ENCODE results near the gene CASP7.
"Not testable (repeated sequence)": the region's sequence is repeated elsewhere in the genome, so short reads cannot be mapped to it uniquely, and the experiment has no call there.

CASP7 gene

DNA sequence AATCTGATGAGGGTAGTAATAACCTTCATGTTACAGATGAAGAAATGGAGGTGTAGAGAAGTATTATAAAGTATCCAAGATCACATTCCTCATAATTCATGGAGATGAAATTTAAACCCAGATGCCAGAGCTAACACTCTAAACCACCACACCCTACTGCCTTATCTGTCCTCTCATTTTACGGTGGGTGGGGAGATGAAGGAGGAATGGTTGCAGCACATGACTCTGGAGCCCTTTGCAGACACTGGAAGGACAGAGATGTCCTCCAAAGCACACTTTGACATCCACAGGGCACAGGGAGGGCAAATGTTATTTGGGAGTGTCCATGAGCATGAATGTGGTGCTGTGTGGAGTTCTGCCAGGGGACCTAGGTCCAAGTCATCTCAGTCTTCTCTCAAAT, 72.8 kb downstream of the CASP7 start:
- DNase-seq (ENCODE audit: low read depth in 2 of 2, low spot score in 1 of 2): no peak

DNA sequence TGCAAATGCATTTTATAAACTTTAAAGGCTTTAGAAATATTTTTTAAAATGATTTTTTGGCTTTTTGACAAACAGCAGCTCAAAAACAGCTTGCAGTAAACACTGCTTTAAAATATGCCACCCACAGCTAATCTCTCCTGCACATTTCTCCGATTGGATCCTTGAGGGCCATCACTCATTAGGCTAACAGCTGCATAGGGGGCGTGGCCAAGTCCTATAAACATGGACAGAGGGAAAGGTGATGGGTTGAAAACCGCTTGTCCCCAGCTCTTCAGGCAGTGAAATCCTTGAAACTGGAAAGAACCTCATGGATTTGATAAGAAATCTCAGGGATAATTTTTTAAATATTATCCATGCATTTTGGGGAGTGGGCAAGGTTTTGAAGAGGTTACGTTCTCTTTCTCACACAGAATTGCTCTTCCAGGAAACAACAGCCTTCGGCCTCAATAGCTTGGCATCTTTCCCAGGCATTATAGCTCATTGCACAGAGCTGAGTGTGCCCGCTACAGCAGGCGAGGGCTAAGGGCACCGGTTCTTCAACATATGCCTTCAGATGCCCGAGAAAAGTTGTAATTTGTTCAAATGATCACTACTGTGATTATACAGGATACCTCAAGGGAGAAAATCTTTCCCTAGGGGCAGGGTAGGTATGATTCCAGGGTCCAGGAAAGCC, 73.4 kb downstream of the CASP7 start:
- no peak for DNase-seq (ENCODE audit: low read depth in 2 of 2, low spot score in 1 of 2)

DNA sequence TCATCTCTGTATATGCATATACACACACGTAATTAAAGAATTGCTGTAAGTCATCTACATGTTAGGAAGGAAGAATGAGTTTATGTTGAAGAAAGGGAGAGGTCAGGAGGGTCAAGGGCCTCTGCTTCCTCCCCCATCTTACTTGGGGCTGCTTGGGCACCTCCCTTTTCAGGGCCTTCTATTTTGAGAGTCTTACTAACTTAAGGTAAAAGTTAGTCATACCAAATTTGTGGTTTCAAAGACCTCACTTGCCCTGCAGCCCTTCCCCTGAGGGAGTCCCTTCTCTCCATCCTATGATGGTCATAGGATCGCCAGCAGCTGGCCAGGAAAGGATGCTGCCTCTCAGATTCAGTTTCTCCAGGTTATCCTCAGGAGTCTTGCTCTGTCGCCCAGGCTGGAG, 74.4 kb downstream of the CASP7 start:
- DNase-seq (ENCODE audit: low read depth in 2 of 2, low spot score in 1 of 2): no peak

DNA sequence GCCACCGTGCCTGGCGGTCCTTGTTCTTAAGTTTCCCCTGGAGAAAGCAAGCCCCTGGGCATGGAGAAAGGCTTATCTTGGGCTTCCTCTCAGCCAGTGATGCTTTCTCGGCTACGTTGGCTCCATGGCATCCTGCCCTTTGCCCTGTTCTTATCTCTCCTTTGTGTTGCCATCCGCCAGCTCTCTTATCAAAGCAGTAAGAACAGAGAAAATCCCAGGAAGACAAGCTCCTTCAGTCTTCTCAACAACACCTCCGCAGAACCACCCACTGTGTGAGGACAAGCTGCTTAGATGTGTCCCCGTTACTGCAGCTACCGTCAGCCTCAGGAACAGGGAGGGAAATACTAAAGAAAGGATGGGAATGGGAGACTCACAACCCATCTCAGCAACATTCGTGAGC, 75.1 kb downstream of the CASP7 start:
- no peak for DNase-seq (ENCODE audit: low read depth in 2 of 2, low spot score in 1 of 2)

DNA sequence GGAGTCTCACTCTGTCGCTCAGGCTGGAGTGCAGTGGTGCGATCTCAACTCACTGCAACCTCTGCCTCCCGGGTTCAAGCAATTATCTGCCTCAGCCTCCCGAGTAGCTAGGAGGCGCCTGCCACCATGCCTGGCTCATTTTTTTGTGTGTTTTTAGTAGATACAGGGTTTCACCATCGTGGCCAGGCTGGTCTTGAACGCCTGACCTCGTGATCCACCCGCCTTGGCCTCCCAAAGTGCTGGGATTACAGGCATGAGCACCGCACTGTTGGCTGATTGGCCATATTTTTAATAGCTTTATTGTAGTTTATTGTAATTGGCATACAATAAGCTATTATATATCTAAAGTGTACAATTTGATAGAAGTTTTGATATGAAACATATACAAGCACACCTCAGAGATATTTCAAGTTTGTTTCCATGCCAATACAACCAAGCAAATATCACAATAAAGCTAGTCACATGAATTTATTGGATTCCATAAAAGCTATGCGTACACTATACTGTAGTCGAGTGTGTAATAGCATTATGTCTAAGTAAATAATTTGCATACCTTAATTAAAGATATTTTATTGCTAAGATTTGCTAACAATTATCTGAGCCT, 77.3 kb downstream of the CASP7 start:
- no peak for DNase-seq (ENCODE audit: low read depth in 2 of 2, low spot score in 1 of 2)

DNA sequence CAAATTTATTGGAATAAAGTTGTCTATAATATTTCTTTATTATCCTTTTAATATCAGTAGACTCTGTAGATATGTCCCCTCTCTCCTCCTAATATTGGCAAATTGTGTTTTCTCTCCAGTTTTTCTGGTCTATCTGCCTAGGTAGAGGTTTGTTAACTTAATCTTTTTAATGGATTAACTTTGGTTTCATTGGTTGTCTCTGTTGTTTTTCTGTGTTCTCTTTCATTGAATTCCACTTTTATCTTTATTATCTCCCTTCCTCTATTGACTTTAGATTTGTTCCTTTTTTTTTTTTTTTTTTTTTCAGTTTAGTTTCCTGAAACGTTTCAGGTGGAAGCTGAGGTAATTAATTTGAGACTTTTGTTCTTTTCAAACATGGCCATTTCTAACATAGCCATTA, 82.4 kb downstream of the CASP7 start:
- no peak for DNase-seq (ENCODE audit: low read depth in 2 of 2, low spot score in 1 of 2)

DNA sequence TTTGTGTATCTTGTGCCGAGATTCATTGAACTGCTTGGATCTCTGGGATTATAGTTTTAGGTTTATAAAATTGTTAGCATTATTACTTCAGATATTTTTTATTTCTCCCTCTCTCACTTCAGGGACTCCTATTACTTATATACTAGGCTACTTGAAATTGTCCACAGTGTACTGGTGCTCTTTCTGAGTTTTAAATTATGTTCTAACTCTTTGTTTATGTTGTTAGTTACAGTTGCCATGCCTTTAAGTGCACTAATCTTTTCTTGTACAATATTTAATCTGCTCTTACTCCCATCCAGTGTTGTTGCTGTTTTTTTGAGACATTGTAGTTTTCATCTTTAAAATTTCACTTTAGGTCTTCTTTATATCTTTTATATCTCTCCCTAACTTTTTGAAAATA, 84.9 kb downstream of the CASP7 start:
- no peak for DNase-seq (ENCODE audit: low read depth in 2 of 2, low spot score in 1 of 2)

DNA sequence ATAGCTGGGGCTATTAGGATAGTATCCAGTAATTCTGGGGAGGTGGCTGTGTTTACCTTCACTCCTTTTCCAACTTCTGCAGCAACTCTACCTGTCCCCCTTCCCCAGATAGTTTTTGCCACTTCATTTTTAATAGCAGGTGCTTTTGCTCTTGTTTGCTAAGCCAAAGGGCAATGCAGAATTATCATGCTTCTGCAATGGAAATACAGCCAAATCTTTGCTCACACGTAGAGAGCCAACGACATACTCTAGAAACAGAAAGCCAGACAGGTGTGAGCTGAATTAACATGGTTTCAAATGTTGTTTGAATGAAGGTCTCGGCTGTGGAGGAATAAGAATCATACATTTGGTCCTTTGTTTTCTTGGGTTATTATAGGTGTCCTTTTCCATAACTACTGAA, 86.2 kb downstream of the CASP7 start:
- DNase-seq (ENCODE audit: low read depth in 2 of 2, low spot score in 1 of 2): no peak

DNA sequence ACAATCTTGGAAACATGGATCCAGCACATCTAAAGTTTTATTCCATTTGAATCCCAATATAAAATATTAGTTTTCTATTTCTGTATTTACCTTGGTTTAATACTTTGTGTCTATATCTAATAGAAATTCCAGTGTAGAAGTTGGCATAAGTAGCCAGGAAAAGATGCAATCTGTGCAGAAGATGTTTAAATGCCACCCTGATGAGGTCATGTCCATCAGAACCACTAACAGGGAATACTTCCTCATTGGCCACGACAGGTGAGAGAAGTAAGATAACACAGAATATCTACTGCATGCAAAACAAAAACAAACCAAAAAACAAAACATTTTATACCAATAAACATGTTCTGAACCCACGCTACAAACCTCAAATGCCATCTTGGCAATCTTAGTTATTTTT, 87.5 kb downstream of the CASP7 start:
- no peak for DNase-seq (ENCODE audit: low read depth in 2 of 2, low spot score in 1 of 2)

DNA sequence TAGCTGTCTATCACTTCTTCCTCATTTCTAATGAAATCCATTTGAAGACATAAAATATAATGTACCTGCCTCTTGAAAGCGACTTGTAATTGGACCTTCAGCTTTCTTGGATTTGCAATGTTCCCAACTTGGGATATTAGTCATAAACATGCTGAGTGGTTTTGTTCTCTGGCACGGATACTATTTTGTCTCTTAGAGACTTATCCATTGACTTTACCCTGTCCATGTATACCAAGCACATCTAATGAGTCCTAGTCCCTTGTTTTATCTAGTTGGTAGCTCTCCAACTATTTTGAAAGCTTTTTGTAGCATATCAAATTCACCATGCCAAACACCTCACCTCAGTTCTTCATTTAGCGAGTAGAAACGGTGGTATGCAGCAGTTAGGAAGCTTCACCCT, 90.6 kb downstream of the CASP7 start:
- DNase-seq (ENCODE audit: low read depth in 2 of 2, low spot score in 1 of 2): no peak

DNA sequence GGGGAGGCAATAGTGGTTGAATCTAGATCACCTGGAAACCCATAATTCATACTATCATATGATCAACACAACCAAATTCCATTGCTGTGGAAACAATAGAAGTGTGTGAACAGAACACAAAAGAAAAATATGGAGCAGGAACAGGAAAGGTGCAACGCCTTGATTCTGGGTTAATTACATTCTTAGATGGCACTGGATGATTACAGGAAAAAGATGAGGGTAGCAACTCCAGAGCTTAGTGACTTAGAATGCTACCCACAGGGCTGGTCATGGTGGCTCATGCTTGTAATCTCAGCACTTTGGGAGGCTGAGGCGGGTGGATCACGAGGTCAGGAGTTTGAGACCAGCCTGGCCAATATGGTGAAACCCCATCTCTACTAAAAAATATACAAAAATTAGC, 91.4 kb downstream of the CASP7 start:
- not testable (repeated sequence) for DNase-seq (ENCODE audit: low read depth in 2 of 2, low spot score in 1 of 2)

DNA sequence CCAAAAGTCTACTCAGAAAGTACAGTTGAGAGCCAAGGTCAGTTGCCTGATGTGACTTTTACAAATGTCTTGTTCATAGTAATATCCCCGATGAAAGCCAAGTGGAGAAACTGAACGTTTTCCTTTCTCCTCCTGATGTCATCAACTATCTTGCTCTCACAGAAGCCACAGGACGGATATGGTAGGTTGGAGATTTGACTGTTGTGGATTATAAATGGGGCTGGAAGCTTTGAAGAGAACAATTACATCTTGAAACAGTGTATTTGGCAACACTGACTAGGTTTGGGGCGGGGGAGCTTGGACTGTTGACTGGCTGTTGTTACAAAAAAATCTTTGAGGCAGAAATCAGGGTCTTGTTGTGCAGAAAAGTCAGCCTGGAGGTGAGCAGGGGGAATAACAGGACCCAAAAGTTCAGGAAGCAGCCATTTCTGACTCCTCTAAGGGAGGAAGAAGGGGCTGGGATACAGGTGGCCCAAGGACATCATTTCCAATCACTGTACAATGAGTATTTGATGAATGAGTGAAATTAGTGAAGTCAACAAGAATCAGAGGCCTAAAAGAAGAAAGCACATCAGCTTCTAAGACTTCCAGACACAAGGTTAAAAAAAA, 96.1 kb downstream of the CASP7 start:
- no peak for DNase-seq (ENCODE audit: low read depth in 2 of 2, low spot score in 1 of 2)

DNA sequence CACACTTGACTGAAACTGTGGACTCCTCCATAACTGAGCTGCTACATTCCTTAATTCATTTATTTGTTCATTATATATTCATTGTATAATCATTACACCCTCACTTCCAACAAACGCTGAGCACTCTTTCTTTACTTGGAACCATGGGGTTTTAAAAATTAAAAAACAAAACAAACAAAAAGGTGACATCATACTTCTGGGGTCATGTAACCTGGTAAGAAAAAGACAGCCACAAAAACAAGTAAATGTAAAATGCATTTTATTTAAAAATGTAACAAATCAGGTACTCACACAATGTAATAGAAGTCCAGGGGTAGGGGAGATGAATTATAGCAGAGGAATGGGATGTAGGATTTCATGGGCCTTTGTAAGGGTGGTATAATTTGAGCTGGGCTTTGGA, 96.8 kb downstream of the CASP7 start:
- DNase-seq (ENCODE audit: low read depth in 2 of 2, low spot score in 1 of 2): no peak

Measured in stimulated activated CD8-positive, alpha-beta memory T cell treated with anti-CD3 and anti-CD28 coated beads, Interleukin-4, amount 100 ng/mL, for 4 hours (primary cell).